GM12878 (cell line): ENCODE data around the gene EHBP1L1.

Experiments used
- EZH2 ChIP-seq: IDR thresholded peaks from 2 replicates; pipeline ENCODE4 v1.6.1; 2012; ENCODE audit warnings: low read depth, mild to moderate bottlenecking, control low read depth, inconsistent platforms, low read length, borderline replicate concordance; ENCODE audit not compliant: control insufficient read depth
- FOXM1 ChIP-seq: IDR thresholded peaks from 2 replicates; pipeline ENCODE4 v1.6.1; 2012; ENCODE audit warnings: low read depth, mild to moderate bottlenecking, inconsistent platforms, low read length, moderate library complexity
- JUND ChIP-seq: IDR thresholded peaks from 2 replicates; pipeline ENCODE4 v1.6.1; 2012; ENCODE audit warnings: low read depth, mild to moderate bottlenecking, low read length, improper control_type of control experiment, moderate library complexity
- POLR2A ChIP-seq: IDR thresholded peaks from 2 replicates; pipeline ENCODE4 v1.6.1; 2011; ENCODE audit warnings: low read depth, mild to moderate bottlenecking, low read length
- SP1 ChIP-seq: IDR thresholded peaks from one replicate; pipeline ENCODE4 v1.6.1; 2011; ENCODE audit warnings: low read depth, low read length
- YY1 ChIP-seq: IDR thresholded peaks from 2 replicates; pipeline ENCODE4 v1.6.1; 2011; ENCODE audit warnings: low read depth, mild to moderate bottlenecking, low read length
- TF ChIP-seq, protein P1 (sequence below): IDR thresholded peaks from 2 replicates; pipeline ENCODE4 v1.6.1; 2012; ENCODE audit warnings: mild to moderate bottlenecking, low read depth, low read length
- TF ChIP-seq, protein P2 (sequence below): IDR thresholded peaks from 2 replicates; pipeline ENCODE4 v1.6.1; 2011; ENCODE audit warnings: borderline replicate concordance, low read depth, mild to moderate bottlenecking, moderate library complexity, low read length; ENCODE audit not compliant: insufficient read depth, poor library complexity, severe bottlenecking
- TF ChIP-seq, protein P3 (sequence below), 3 experiments: IDR thresholded peaks in 2 of 3; conservative IDR thresholded peaks in 1 of 3; 2 replicates each; pipeline ENCODE4 v1.5.1; 2011; ENCODE audit warnings: low read depth in 3 of 3, low read length in 3 of 3, mild to moderate bottlenecking in 3 of 3, control low read depth in 2 of 3, moderate library complexity in 2 of 3, inconsistent platforms in 1 of 3, mixed read lengths in 1 of 3; ENCODE audit not compliant: control insufficient read depth in 2 of 3, insufficient read depth in 1 of 3; ENCODE audit errors: extremely low read depth in 1 of 3

DNA sequence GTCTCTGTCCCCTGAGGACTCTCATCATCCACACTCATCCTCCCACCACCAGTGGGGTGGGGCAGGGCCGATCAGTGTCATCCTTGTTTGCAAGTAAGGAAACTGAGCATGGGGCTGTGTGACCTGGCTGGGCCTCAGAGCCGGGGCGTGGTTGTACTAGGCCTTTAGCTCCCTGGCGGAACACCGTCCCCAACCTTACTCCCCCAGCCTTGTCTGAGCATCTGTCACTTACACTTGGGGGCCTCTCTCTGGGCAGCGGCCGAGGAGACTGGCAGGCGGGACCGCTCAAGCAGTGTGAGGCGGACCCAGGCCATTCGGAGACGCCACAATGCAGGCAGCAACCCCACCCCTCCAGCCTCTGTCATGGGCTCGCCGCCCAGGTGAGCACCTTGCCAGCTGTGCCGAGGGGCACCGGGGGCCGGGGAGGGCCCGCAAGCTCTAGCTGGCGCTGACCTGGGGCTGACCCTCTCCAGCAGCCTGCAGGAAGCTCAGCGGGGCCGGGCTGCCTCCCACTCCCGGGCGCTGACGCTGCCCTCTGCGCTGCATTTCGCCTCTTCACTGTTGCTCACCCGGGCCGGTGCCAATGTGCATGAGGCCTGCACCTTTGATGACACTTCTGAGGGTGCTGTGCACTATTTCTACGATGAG lies 43.6 kb downstream of the EHBP1L1 start:
- no peak; the same call in 1 of the 2 replicates for TF ChIP-seq POLR2A
- no peak for TF ChIP-seq JUND
- no peak for TF ChIP-seq SP1
- TF ChIP-seq, protein P1, sequence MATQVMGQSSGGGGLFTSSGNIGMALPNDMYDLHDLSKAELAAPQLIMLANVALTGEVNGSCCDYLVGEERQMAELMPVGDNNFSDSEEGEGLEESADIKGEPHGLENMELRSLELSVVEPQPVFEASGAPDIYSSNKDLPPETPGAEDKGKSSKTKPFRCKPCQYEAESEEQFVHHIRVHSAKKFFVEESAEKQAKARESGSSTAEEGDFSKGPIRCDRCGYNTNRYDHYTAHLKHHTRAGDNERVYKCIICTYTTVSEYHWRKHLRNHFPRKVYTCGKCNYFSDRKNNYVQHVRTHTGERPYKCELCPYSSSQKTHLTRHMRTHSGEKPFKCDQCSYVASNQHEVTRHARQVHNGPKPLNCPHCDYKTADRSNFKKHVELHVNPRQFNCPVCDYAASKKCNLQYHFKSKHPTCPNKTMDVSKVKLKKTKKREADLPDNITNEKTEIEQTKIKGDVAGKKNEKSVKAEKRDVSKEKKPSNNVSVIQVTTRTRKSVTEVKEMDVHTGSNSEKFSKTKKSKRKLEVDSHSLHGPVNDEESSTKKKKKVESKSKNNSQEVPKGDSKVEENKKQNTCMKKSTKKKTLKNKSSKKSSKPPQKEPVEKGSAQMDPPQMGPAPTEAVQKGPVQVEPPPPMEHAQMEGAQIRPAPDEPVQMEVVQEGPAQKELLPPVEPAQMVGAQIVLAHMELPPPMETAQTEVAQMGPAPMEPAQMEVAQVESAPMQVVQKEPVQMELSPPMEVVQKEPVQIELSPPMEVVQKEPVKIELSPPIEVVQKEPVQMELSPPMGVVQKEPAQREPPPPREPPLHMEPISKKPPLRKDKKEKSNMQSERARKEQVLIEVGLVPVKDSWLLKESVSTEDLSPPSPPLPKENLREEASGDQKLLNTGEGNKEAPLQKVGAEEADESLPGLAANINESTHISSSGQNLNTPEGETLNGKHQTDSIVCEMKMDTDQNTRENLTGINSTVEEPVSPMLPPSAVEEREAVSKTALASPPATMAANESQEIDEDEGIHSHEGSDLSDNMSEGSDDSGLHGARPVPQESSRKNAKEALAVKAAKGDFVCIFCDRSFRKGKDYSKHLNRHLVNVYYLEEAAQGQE, result no peak
- TF ChIP-seq EZH2, result no peak
- TF ChIP-seq, protein P2, sequence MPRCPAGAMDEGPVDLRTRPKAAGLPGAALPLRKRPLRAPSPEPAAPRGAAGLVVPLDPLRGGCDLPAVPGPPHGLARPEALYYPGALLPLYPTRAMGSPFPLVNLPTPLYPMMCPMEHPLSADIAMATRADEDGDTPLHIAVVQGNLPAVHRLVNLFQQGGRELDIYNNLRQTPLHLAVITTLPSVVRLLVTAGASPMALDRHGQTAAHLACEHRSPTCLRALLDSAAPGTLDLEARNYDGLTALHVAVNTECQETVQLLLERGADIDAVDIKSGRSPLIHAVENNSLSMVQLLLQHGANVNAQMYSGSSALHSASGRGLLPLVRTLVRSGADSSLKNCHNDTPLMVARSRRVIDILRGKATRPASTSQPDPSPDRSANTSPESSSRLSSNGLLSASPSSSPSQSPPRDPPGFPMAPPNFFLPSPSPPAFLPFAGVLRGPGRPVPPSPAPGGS, result no peak
- no peak for TF ChIP-seq YY1
- TF ChIP-seq, protein P3, sequence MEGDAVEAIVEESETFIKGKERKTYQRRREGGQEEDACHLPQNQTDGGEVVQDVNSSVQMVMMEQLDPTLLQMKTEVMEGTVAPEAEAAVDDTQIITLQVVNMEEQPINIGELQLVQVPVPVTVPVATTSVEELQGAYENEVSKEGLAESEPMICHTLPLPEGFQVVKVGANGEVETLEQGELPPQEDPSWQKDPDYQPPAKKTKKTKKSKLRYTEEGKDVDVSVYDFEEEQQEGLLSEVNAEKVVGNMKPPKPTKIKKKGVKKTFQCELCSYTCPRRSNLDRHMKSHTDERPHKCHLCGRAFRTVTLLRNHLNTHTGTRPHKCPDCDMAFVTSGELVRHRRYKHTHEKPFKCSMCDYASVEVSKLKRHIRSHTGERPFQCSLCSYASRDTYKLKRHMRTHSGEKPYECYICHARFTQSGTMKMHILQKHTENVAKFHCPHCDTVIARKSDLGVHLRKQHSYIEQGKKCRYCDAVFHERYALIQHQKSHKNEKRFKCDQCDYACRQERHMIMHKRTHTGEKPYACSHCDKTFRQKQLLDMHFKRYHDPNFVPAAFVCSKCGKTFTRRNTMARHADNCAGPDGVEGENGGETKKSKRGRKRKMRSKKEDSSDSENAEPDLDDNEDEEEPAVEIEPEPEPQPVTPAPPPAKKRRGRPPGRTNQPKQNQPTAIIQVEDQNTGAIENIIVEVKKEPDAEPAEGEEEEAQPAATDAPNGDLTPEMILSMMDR (IDR thresholded peaks at IDR 0.05 in 2 of 3, conservative IDR thresholded peaks at IDR 0.05 in 1 of 3; ENCODE audit: control insufficient read depth in 2 of 3, extremely low read depth in 1 of 3, insufficient read depth in 1 of 3, low read depth in 3 of 3, low read length in 3 of 3), result no peak
- no peak for TF ChIP-seq FOXM1
